HG03108 (cell line): Measurements from ENCODE around the gene COL6A2.

Experiments used
- ATAC-seq: cut with Tn5 transposase; IDR thresholded peaks from one replicate; pipeline ENCODE4 v1.9.1; 2021; ENCODE audit warnings: moderate library complexity; ENCODE audit not compliant: unreplicated experiment

COL6A2 gene

GRCh38 chr21:46111857-46112724, 14.2 kb downstream of the COL6A2 start:
- ATAC-seq = no peak

- ATAC-seq = no peak
These were observed 14.9 kb downstream of the COL6A2 start for GRCh38 chr21:46112725-46113215.

GRCh38 chr21:46113497-46114176, 15.7 kb downstream of the COL6A2 start:
- ATAC-seq = no peak

- no peak for ATAC-seq
These were observed 17.1 kb downstream of the COL6A2 start for GRCh38 chr21:46114963-46115362.

- ATAC-seq = no peak
These were observed 17.7 kb downstream of the COL6A2 start for GRCh38 chr21:46115441-46116188.

- no peak for ATAC-seq
These were observed 18.4 kb downstream of the COL6A2 start for GRCh38 chr21:46116189-46116775.

- ATAC-seq = no peak
These were observed 19.1 kb downstream of the COL6A2 start for GRCh38 chr21:46116776-46117585.

GRCh38 chr21:46117586-46118315, 19.8 kb downstream of the COL6A2 start:
- no peak for ATAC-seq

GRCh38 chr21:46118316-46119143, 20.6 kb downstream of the COL6A2 start:
- no peak for ATAC-seq

GRCh38 chr21:46119144-46119636, 21.3 kb downstream of the COL6A2 start:
- no peak for ATAC-seq

GRCh38 chr21:46119637-46120271, 21.8 kb downstream of the COL6A2 start:
- no peak for ATAC-seq

- no peak for ATAC-seq
These were observed 22.7 kb downstream of the COL6A2 start for GRCh38 chr21:46120301-46121285.

GRCh38 chr21:46121286-46122221, 23.6 kb downstream of the COL6A2 start:
- no peak for ATAC-seq

- ATAC-seq = no peak
These were observed 24.3 kb downstream of the COL6A2 start for GRCh38 chr21:46122237-46122671.
